MG63 (cell line): Measurements from ENCODE around the gene REELD1. TPM values are rescaled to one million over a fixed set of nuclear protein-coding genes. Genes with fewer than 3 reads are reported as not detected.

ENCODE experiments used
- DNase-seq: peaks from one replicate; pipeline ENCODE4 v3.0.0-alpha.2; 2020
- H3K27me3 ChIP-seq: fragments of 250-450 bp; sonication (Bioruptor Pico); 2 replicates; pipeline ENCODE4 v1.5.1; 2020; ENCODE audit warnings: mild to moderate bottlenecking, moderate library complexity
- H3K36me3 ChIP-seq: fragments of 250-450 bp; sonication (Bioruptor Pico); 2 replicates; pipeline ENCODE4 v1.5.1; 2020; ENCODE audit warnings: mild to moderate bottlenecking, moderate library complexity
- H3K4me3 ChIP-seq: fragments of 250-450 bp; sonication (Bioruptor Pico); 2 replicates; pipeline ENCODE4 v1.5.1; 2020; ENCODE audit warnings: mild to moderate bottlenecking, moderate library complexity
- H3K9me3 ChIP-seq: fragments of 250-450 bp; sonication (Bioruptor Pico); 2 replicates; pipeline ENCODE4 v1.5.1; 2020; ENCODE audit warnings: mild to moderate bottlenecking, moderate library complexity
- total RNA-seq: library from RNA; depleted of rRNA; stranded (reverse); fragments of >200 nt; shearing (Covaris generic); gene quantifications from 2 replicates; pipeline ENCODE4 v1.2.3, GENCODE V29; 2014; ENCODE audit warnings: low replicate concordance

REELD1 gene
- total RNA-seq, 1 experiment from 2014 or later = 0.56 TPM

GRCh38 chr4:146202665-146203064 is 11.7 kb upstream of the REELD1 start:
- no peak overlapping the region for H3K4me3 ChIP-seq
- DNase-seq = no peak
- no peaks in the 10 kb centered on the region for H3K27me3 ChIP-seq
- no peaks in the 10 kb centered on the region for H3K36me3 ChIP-seq
- no peaks in the 10 kb centered on the region for H3K9me3 ChIP-seq

GRCh38 chr4:146207410-146207809 is 6.9 kb upstream of the REELD1 start:
- no peak overlapping the region for H3K4me3 ChIP-seq
- no peaks in the 10 kb centered on the region for H3K9me3 ChIP-seq
- no peaks in the 10 kb centered on the region for H3K36me3 ChIP-seq
- DNase-seq = no peak
- H3K27me3 ChIP-seq = no peaks in the 10 kb centered on the region

- no peaks in the 10 kb centered on the region for H3K36me3 ChIP-seq
- no peak for DNase-seq
- no peaks in the 10 kb centered on the region for H3K27me3 ChIP-seq
- H3K4me3 ChIP-seq = no peak overlapping the region
- H3K9me3 ChIP-seq = no peaks in the 10 kb centered on the region
Measured at GRCh38 chr4:146210890-146211289, 3.4 kb upstream of the REELD1 start.

- Histone ChIP-seq H3K9me3 (no peaks in the 10 kb centered on the region), H3K36me3 (no peaks in the 10 kb centered on the region), H3K4me3 (no peak overlapping the region), H3K27me3 (no peaks in the 10 kb centered on the region)
- DNase-seq = peak; percentile 45
Measured at GRCh38 chr4:146211440-146211839, 2.9 kb upstream of the REELD1 start.

GRCh38 chr4:146212781-146213180 is 1.6 kb upstream of the REELD1 start:
- DNase-seq = peak; percentile 70

GRCh38 chr4:146222313-146222712 is 8.0 kb downstream of the REELD1 start:
- no peaks in the 10 kb centered on the region for H3K27me3 ChIP-seq
- no peaks in the 10 kb centered on the region for H3K36me3 ChIP-seq
- no peaks in the 10 kb centered on the region for H3K9me3 ChIP-seq
- no peak for DNase-seq
- H3K4me3 ChIP-seq = no peak overlapping the region

More at GRCh38 chr4:146212781-146213180, 1.6 kb upstream of the REELD1 start:
- Histone ChIP-seq H3K36me3 (no peaks in the 10 kb centered on the region), H3K9me3 (no peaks in the 10 kb centered on the region), H3K27me3 (no peaks in the 10 kb centered on the region), H3K4me3 (no peak overlapping the region)

GRCh38 chr4:146224326-146224966 is 10.1 kb downstream of the REELD1 start:
- H3K4me3 ChIP-seq = no peak overlapping the region
- no peak for DNase-seq
- H3K9me3 ChIP-seq = no peaks in the 10 kb centered on the region
- H3K36me3 ChIP-seq = no peaks in the 10 kb centered on the region
- H3K27me3 ChIP-seq = no peaks in the 10 kb centered on the region

GRCh38 chr4:146229406-146229805 is 15.1 kb downstream of the REELD1 start:
- DNase-seq = no peak
- no peak overlapping the region for H3K4me3 ChIP-seq
- H3K9me3 ChIP-seq = no peaks in the 10 kb centered on the region
- H3K36me3 ChIP-seq = no peaks in the 10 kb centered on the region
- H3K27me3 ChIP-seq = no peaks in the 10 kb centered on the region

- Histone ChIP-seq H3K9me3 (no peaks in the 10 kb centered on the region), H3K4me3 (no peak overlapping the region), H3K27me3 (no peaks in the 10 kb centered on the region), H3K36me3 (no peaks in the 10 kb centered on the region)
- DNase-seq = no peak
Measured at GRCh38 chr4:146232131-146232722, 17.9 kb downstream of the REELD1 start.

GRCh38 chr4:146235654-146236177 is 21.4 kb downstream of the REELD1 start:
- H3K9me3 ChIP-seq = no peaks in the 10 kb centered on the region
- no peaks in the 10 kb centered on the region for H3K36me3 ChIP-seq
- DNase-seq = no peak
- no peaks in the 10 kb centered on the region for H3K27me3 ChIP-seq
- H3K4me3 ChIP-seq = no peak overlapping the region

- Histone ChIP-seq H3K36me3 (no peaks in the 10 kb centered on the region), H3K4me3 (no peak overlapping the region), H3K9me3 (no peaks in the 10 kb centered on the region), H3K27me3 (no peaks in the 10 kb centered on the region)
- no peak for DNase-seq
Measured at GRCh38 chr4:146236216-146236615, 21.9 kb downstream of the REELD1 start.

- no peaks in the 10 kb centered on the region for H3K27me3 ChIP-seq
- H3K9me3 ChIP-seq = no peaks in the 10 kb centered on the region
- no peak overlapping the region for H3K4me3 ChIP-seq
- no peak for DNase-seq
- no peaks in the 10 kb centered on the region for H3K36me3 ChIP-seq
Measured at GRCh38 chr4:146237092-146237491, 22.8 kb downstream of the REELD1 start.

GRCh38 chr4:146238107-146238506 is 23.8 kb downstream of the REELD1 start:
- no peaks in the 10 kb centered on the region for H3K27me3 ChIP-seq
- H3K4me3 ChIP-seq = no peak overlapping the region
- H3K36me3 ChIP-seq = no peaks in the 10 kb centered on the region
- DNase-seq = no peak
- H3K9me3 ChIP-seq = no peaks in the 10 kb centered on the region

- H3K36me3 ChIP-seq = no peaks in the 10 kb centered on the region
- H3K9me3 ChIP-seq = no peaks in the 10 kb centered on the region
- H3K4me3 ChIP-seq = no peak overlapping the region
- no peak for DNase-seq
- H3K27me3 ChIP-seq = no peaks in the 10 kb centered on the region
Measured at GRCh38 chr4:146243141-146243882, 29.0 kb downstream of the REELD1 start.

- H3K9me3 ChIP-seq = no peaks in the 10 kb centered on the region
- DNase-seq = no peak
- H3K36me3 ChIP-seq = no peaks in the 10 kb centered on the region
- no peaks in the 10 kb centered on the region for H3K27me3 ChIP-seq
- H3K4me3 ChIP-seq = no peak overlapping the region
Measured at GRCh38 chr4:146243883-146244277, 29.5 kb downstream of the REELD1 start.

- Histone ChIP-seq H3K36me3 (no peaks in the 10 kb centered on the region), H3K9me3 (no peaks in the 10 kb centered on the region), H3K4me3 (no peak overlapping the region), H3K27me3 (no peaks in the 10 kb centered on the region)
- no peak for DNase-seq
Measured at GRCh38 chr4:146244496-146244895, 30.2 kb downstream of the REELD1 start.

GRCh38 chr4:146245246-146245645 is 30.9 kb downstream of the REELD1 start:
- Histone ChIP-seq H3K36me3 (no peaks in the 10 kb centered on the region), H3K27me3 (no peaks in the 10 kb centered on the region), H3K9me3 (no peaks in the 10 kb centered on the region), H3K4me3 (no peak overlapping the region)
- DNase-seq = no peak
